ENCODE results near the gene RARB. TPM values are rescaled to one million over a fixed set of nuclear protein-coding genes. Genes with fewer than 3 reads are reported as not detected.

The RARB gene
- total and polyA plus RNA-seq, 2 experiments from 2014 or later = 0.14 to 0.42 TPM

- no peak overlapping the region for H3K27ac ChIP-seq (ENCODE audit: low read depth)
- H3K27me3 ChIP-seq (ENCODE audit: insufficient read depth) = no peaks in the 10 kb centered on the region
- Mint-ChIP-seq H3K4me3 (no peak overlapping the region), H3K36me3 (ENCODE audit: low read depth) (no peaks in the 10 kb centered on the region), H3K4me1 (peaks cover 8% of the 10 kb centered on the region; the same call in 2 of the 3 replicates), H3K27ac (no peak overlapping the region), H3K27me3 (ENCODE audit: insufficient read depth, low read depth, poor library complexity) (peaks cover 10% of the 10 kb centered on the region), H3K9me3 (no peaks in the 10 kb centered on the region)
- H4K20me1 ChIP-seq (replicated peaks; ENCODE audit: insufficient read depth) = no peaks in the 10 kb centered on the region
- H3K36me3 ChIP-seq (ENCODE audit: insufficient read depth) = no peaks in the 10 kb centered on the region
- H3F3A ChIP-seq (replicated peaks; ENCODE audit: low read depth) = no peaks in the 10 kb centered on the region
- H3K9me2 ChIP-seq (ENCODE audit: insufficient read depth) = no peaks in the 10 kb centered on the region
- ATAC-seq (no peak), DNase-seq (ENCODE audit: low spot score) (no peak)
- H3K4me3 ChIP-seq = no peak overlapping the region
- no peak overlapping the region for H3K4me2 ChIP-seq
- no peaks in the 10 kb centered on the region for H3K4me1 ChIP-seq (ENCODE audit: insufficient read depth)
- H2AFZ ChIP-seq = no peak overlapping the region
- TF ChIP-seq CREB1 (CRISPR knock-in tag; IDR thresholded peaks at IDR 0.05; ENCODE audit: low read depth) = no peak
- no peak for TF ChIP-seq NANOG (IDR thresholded peaks at IDR 0.05; ENCODE audit: borderline replicate concordance)
- TF ChIP-seq EZH2phosphoT487 (IDR thresholded peaks at IDR 0.05; ENCODE audit: unreplicated experiment) = no peak
- no peak for TF ChIP-seq STAT1 (IDR thresholded peaks at IDR 0.05; ENCODE audit: unreplicated experiment)
- TF ChIP-seq POLR2AphosphoS5 (IDR thresholded peaks at IDR 0.05; ENCODE audit: low read depth) = no peak
- no peak for TF ChIP-seq EZH2 (IDR thresholded peaks at IDR 0.05; ENCODE audit: low read depth, unreplicated experiment)
- no peak for TF ChIP-seq ZNF331 (CRISPR knock-in tag; IDR thresholded peaks at IDR 0.05; ENCODE audit: low read depth)
- no peak for TF ChIP-seq REST (IDR thresholded peaks at IDR 0.05; ENCODE audit: unreplicated experiment)
- no peak for TF ChIP-seq ETS1 (IDR thresholded peaks at IDR 0.05)
- no peak for TF ChIP-seq JUNB (IDR thresholded peaks at IDR 0.05; ENCODE audit: unreplicated experiment)
- no peak for TF ChIP-seq ZNF462 (CRISPR knock-in tag; IDR thresholded peaks at IDR 0.05)
- TF ChIP-seq ZNF114 (CRISPR knock-in tag; IDR thresholded peaks at IDR 0.05) = no peak
- TF ChIP-seq CTCF (conservative IDR thresholded peaks at IDR 0.05; ENCODE audit: low read depth in 2 of 2) = no peak
- no peaks in the 10 kb centered on the region for H3K79me2 ChIP-seq (replicated peaks; ENCODE audit: insufficient read depth)
These were observed 155.3 kb downstream of the RARB start for GRCh38 chr3:25583343-25583742.

Data from GM23338 (cell line).